Prostate gland (tissue), 2 donors: ENCODE data around the gene SYNJ2. TPM values are rescaled to one million over a fixed set of nuclear protein-coding genes. Genes with fewer than 3 reads are reported as not detected.

Experiments
- DNase-seq: peaks from one replicate; pipeline ENCODE4 v3.0.0-alpha.2; 2019; ENCODE audit warnings: low spot score
- H3K27ac ChIP-seq, 2 donors: fragments of 200-600 bp; sonication (generic); 2 replicates each; pipeline ENCODE4 v1.5.1; 2017 to 2019
- H3K27me3 ChIP-seq: fragments of 200-600 bp; sonication (generic); replicated peaks from 2 replicates; pipeline ENCODE4 v1.5.1; 2019; ENCODE audit not compliant: insufficient read depth
- H3K36me3 ChIP-seq, 2 donors: fragments of 200-600 bp; sonication (generic); 1 replicate in 1 of 2; 2 replicates in 1 of 2; pipeline versions ENCODE4 v1.5.1 to v1.8.1; 2017 to 2019
- H3K4me1 ChIP-seq: fragments of 200-600 bp; sonication (generic); replicated peaks from 2 replicates; pipeline ENCODE4 v1.5.1; 2019
- H3K4me3 ChIP-seq, 2 donors: fragments of 200-600 bp; sonication (generic); 2 replicates each; pipeline ENCODE4 v1.5.1; 2017 to 2019
- H3K9me3 ChIP-seq: fragments of 200-600 bp; sonication (generic); 2 replicates; pipeline ENCODE4 v1.5.1; 2017
- CTCF ChIP-seq, 4 experiments: fragments of 200-600 bp in 2 of 4; fragments of 450-650 bp in 2 of 4; sonication (generic) in 2 of 4; IDR thresholded peaks; 1 replicate in 3 of 4; 2 replicates in 1 of 4; pipeline ENCODE4 v1.5.1; 2016 to 2019; ENCODE audit warnings: antibody characterized with exemption in 4 of 4, mild to moderate bottlenecking in 2 of 4, moderate library complexity in 2 of 4
- POLR2A ChIP-seq: fragments of 450-650 bp; IDR thresholded peaks from one replicate; pipeline ENCODE4 v1.6.1; 2016; ENCODE audit warnings: antibody characterized with exemption, mild to moderate bottlenecking
- POLR2AphosphoS5 ChIP-seq: sonication (generic); formaldehyde crosslinking; IDR thresholded peaks from one replicate; pipeline ENCODE4 v1.6.1; 2017; ENCODE audit warnings: antibody characterized with exemption
- WGBS: methylation state at CpG from one replicate; pipeline ENCODE4 v1.1.5; 2018; 5-methylcytosine and 5-hydroxymethylcytosine counted together
- intact Hi-C: fragments of 100-400 bp; cut with DNase I; formaldehyde crosslinking; loops from one replicate; pipeline ENCODE4 v1.14.2; 2022
- total RNA-seq, 2 donors: library from RNA; depleted of rRNA; stranded (reverse); fragments of >200 nt; gene quantifications; one replicate each; pipeline ENCODE4 v1.1.0, GENCODE V29; 2016

Gene SYNJ2
- total RNA-seq, 2 donors from 2014 or later = 19.7 to 19.9 TPM

GRCh38 chr6:158077676-158078075 is 96.0 kb downstream of the SYNJ2 start:
- 89% methylated on average over 10 of the region's 10 CpGs for WGBS
- H3K9me3 ChIP-seq = no peaks in the 10 kb centered on the region
- H3K4me1 ChIP-seq = no peaks in the 10 kb centered on the region
- intact Hi-C loops = loop anchor here (10.0 kb wide), 1 partner anchor 753 kb away; the partner anchor contains the start of gene TMEM242
- DNase-seq = no peak
- no peaks in the 10 kb centered on the region for H3K36me3 ChIP-seq
- H3K27ac ChIP-seq = no peak overlapping the region
- TF ChIP-seq CTCF (IDR thresholded peaks at IDR 0.05) (no peak), POLR2A (no peak), POLR2AphosphoS5 (no peak)
- H3K4me3 ChIP-seq = no peak overlapping the region
- H3K27me3 ChIP-seq = no peaks in the 10 kb centered on the region

- DNase-seq = no peak
- TF ChIP-seq CTCF (IDR thresholded peaks at IDR 0.05) (no peak), POLR2A (no peak), POLR2AphosphoS5 (no peak)
- Histone ChIP-seq H3K4me3 (no peak overlapping the region), H3K27me3 (no peaks in the 10 kb centered on the region), H3K36me3 (no peaks in the 10 kb centered on the region), H3K4me1 (no peaks in the 10 kb centered on the region), H3K27ac (no peak overlapping the region), H3K9me3 (no peaks in the 10 kb centered on the region)
- intact Hi-C loops = loop anchor here (10.0 kb wide), 1 partner anchor 754 kb away; the partner anchor contains the start of gene TMEM242
- 84% methylated on average over 7 of the region's 7 CpGs for WGBS
Measured at GRCh38 chr6:158078320-158078719, 96.7 kb downstream of the SYNJ2 start.

GRCh38 chr6:158080849-158081656 is 99.4 kb downstream of the SYNJ2 start:
- H3K27me3 ChIP-seq = no peaks in the 10 kb centered on the region
- DNase-seq = no peak
- WGBS = 83% methylated on average over 18 of the region's 18 CpGs
- H3K9me3 ChIP-seq = no peaks in the 10 kb centered on the region
- no peak overlapping the region for H3K27ac ChIP-seq
- peaks cover 0 to 4% of the 10 kb centered on the region in 2 donors for H3K36me3 ChIP-seq
- no peaks in the 10 kb centered on the region for H3K4me1 ChIP-seq
- intact Hi-C loops = no loop called here
- H3K4me3 ChIP-seq = no peak overlapping the region
- no peak for TF ChIP-seq CTCF (IDR thresholded peaks at IDR 0.05)
- no peak for TF ChIP-seq POLR2AphosphoS5
- no peak for TF ChIP-seq POLR2A

GRCh38 chr6:158081657-158081935 is 99.9 kb downstream of the SYNJ2 start:
- DNase-seq = no peak

More at GRCh38 chr6:158081657-158081935, 99.9 kb downstream of the SYNJ2 start:
- TF ChIP-seq CTCF (IDR thresholded peaks at IDR 0.05) (no peak), POLR2AphosphoS5 (no peak), POLR2A (no peak)
- no peaks in the 10 kb centered on the region for H3K9me3 ChIP-seq
- H3K4me3 ChIP-seq = no peak overlapping the region
- H3K27me3 ChIP-seq = no peaks in the 10 kb centered on the region
- H3K4me1 ChIP-seq = no peaks in the 10 kb centered on the region
- peaks cover 0 to 4% of the 10 kb centered on the region in 2 donors for H3K36me3 ChIP-seq
- intact Hi-C loops = no loop called here
- WGBS = 91% methylated on average over 6 of the region's 6 CpGs
- H3K27ac ChIP-seq = no peak overlapping the region
